Mammary epithelial cell (primary cell): ENCODE data around the gene CYGB.

ENCODE experiments used
- CTCF ChIP-seq, 2 donors: IDR thresholded peaks in 1 of 2; conservative IDR thresholded peaks in 1 of 2; 2 replicates each; pipeline ENCODE4 v1.5.1; 2011 to 2012; ENCODE audit warnings: inconsistent platforms in 2 of 2, low read length in 2 of 2, mild to moderate bottlenecking in 2 of 2, control low read depth in 1 of 2, low read depth in 1 of 2; ENCODE audit not compliant: insufficient read depth in 1 of 2; ENCODE audit errors: extremely low read depth in 1 of 2
- EZH2 ChIP-seq: IDR thresholded peaks from 2 replicates; pipeline ENCODE4 v1.6.1; 2012; ENCODE audit warnings: low read length, inconsistent platforms, borderline replicate concordance

GRCh38 chr17:76530095-76530723 is 7.3 kb downstream of the CYGB start:
- no peak for TF ChIP-seq EZH2
- no peak for TF ChIP-seq CTCF (conservative IDR thresholded peaks at IDR 0.05 in 1 of 2, IDR thresholded peaks at IDR 0.05 in 1 of 2; ENCODE audit: extremely low read depth in 1 of 2, insufficient read depth in 1 of 2, low read depth in 1 of 2, low read length in 2 of 2)
